Smooth muscle cell (in vitro differentiated cells): Measurements from ENCODE around the gene NBPF1. TPM values are rescaled to one million over a fixed set of nuclear protein-coding genes. Genes with fewer than 3 reads are reported as not detected.
"Not testable (repeated sequence)": the region's sequence is repeated elsewhere in the genome, so short reads cannot be mapped to it uniquely, and the experiment has no call there.

Source experiments
- DNase-seq: peaks from one replicate; lab custom pipeline; 2025; ENCODE audit not compliant: unreplicated experiment; lab: John Stamatoyannopoulos, UW
- H2AFZ ChIP-seq: fragments of 200-600 bp; sonication (generic); 2 replicates; pipeline ENCODE4 v1.6.0; 2016; ENCODE audit warnings: antibody characterized with exemption, low read depth, mild to moderate bottlenecking
- H3F3A ChIP-seq: fragments of 200-600 bp; sonication (generic); 2 replicates; pipeline ENCODE4 v1.6.0; 2017; ENCODE audit warnings: antibody characterized with exemption, low read depth
- H3K27ac ChIP-seq: fragments of 200-600 bp; sonication (generic); 2 replicates; pipeline ENCODE4 v1.5.1; 2016; ENCODE audit warnings: low read depth, mild to moderate bottlenecking
- H3K27me3 ChIP-seq: fragments of 200-600 bp; sonication (generic); 2 replicates; pipeline ENCODE4 v1.6.1; 2016; ENCODE audit warnings: low read depth, mild to moderate bottlenecking
- H3K36me3 ChIP-seq: fragments of 200-600 bp; sonication (generic); 2 replicates; pipeline ENCODE4 v1.5.1; 2016; ENCODE audit warnings: low read depth
- H3K4me1 ChIP-seq: fragments of 200-600 bp; sonication (generic); 2 replicates; pipeline ENCODE4 v1.5.1; 2016; ENCODE audit warnings: low read depth
- H3K4me2 ChIP-seq: fragments of 200-600 bp; sonication (generic); 2 replicates; pipeline ENCODE4 v1.6.0; 2016; ENCODE audit warnings: mild to moderate bottlenecking
- H3K4me3 ChIP-seq: fragments of 200-600 bp; sonication (generic); 2 replicates; pipeline ENCODE4 v1.5.1; 2016; ENCODE audit warnings: mild to moderate bottlenecking
- H3K79me2 ChIP-seq: fragments of 200-600 bp; sonication (generic); 2 replicates; pipeline ENCODE4 v1.6.0; 2016; ENCODE audit warnings: low read depth, mild to moderate bottlenecking
- H3K9ac ChIP-seq: fragments of 200-600 bp; sonication (generic); 2 replicates; pipeline ENCODE4 v1.6.0; 2016; ENCODE audit warnings: low read depth
- H3K9me3 ChIP-seq: fragments of 200-600 bp; sonication (generic); replicated peaks from 2 replicates; pipeline ENCODE4 v1.5.1; 2016; ENCODE audit warnings: low read depth
- H4K20me1 ChIP-seq: fragments of 200-600 bp; sonication (generic); 2 replicates; pipeline ENCODE4 v1.6.0; 2016; ENCODE audit warnings: low read depth
- CTCF ChIP-seq: fragments of 200-600 bp; sonication (generic); IDR thresholded peaks from 2 replicates; pipeline ENCODE4 v1.5.1; 2017; ENCODE audit warnings: borderline replicate concordance, mild to moderate bottlenecking, antibody characterized with exemption; ENCODE audit not compliant: insufficient read depth, poor library complexity, severe bottlenecking
- WGBS: methylation state at CpG from one replicate; pipeline ENCODE4 v1.1.7; 2016; ENCODE audit warnings: low lambda C conversion rate; 5-methylcytosine and 5-hydroxymethylcytosine counted together
- polyA plus RNA-seq: library from polyadenylated mRNA; unstranded; fragments of >200 nt; fragmentation: Nextera tagmentation; extraction: Ambion mirVana; gene quantifications from 2 replicates; pipeline ENCODE4 v1.2.1, GENCODE V29; 2016
- total RNA-seq: library from RNA; depleted of rRNA; stranded (reverse); fragments of >200 nt; gene quantifications from 2 replicates; pipeline ENCODE4 v1.2.3, GENCODE V29; 2014

NBPF1 gene
- total and polyA plus RNA-seq, 2 experiments from 2014 or later, result 18.1 to 28.7 TPM

- DNase-seq, result peak; percentile 96
- H3K79me2 ChIP-seq, result peaks cover 34% of the 10 kb centered on the region
- H3K9ac ChIP-seq, result peak overlapping the region; percentile 29
- WGBS, result 6% methylated on average over 31 of the region's 31 CpGs
- no peaks in the 10 kb centered on the region for H3K27me3 ChIP-seq
- peak overlapping the region; percentile 74 for H2AFZ ChIP-seq
- peaks cover 10% of the 10 kb centered on the region for H3F3A ChIP-seq
- no peak for TF ChIP-seq CTCF
- H3K4me2 ChIP-seq, result peak overlapping the region; percentile 87
- peak overlapping the region; percentile 65 for H3K4me3 ChIP-seq
- peaks cover 43% of the 10 kb centered on the region for H4K20me1 ChIP-seq
- H3K36me3 ChIP-seq, result no peaks in the 10 kb centered on the region
- H3K27ac ChIP-seq, result peak overlapping the region; percentile 43
- peaks cover 26% of the 10 kb centered on the region for H3K4me1 ChIP-seq
- H3K9me3 ChIP-seq, result no peaks in the 10 kb centered on the region
Measured at GRCh38 chr1:16612332-16613172, 812 bp downstream of the NBPF1 start.

- WGBS, result 90% methylated on average over 8 of the region's 8 CpGs
- H3K9ac ChIP-seq, result peak overlapping the region; percentile 29
- H4K20me1 ChIP-seq, result peaks cover 44% of the 10 kb centered on the region
- peak overlapping the region; percentile 65 for H3K4me3 ChIP-seq
- peaks cover 34% of the 10 kb centered on the region for H3K79me2 ChIP-seq
- H3K36me3 ChIP-seq, H3K9me3 ChIP-seq, H2AFZ ChIP-seq, H3K27me3 ChIP-seq, DNase-seq: not testable (repeated sequence)
- H3K27ac ChIP-seq, result peak overlapping the region; percentile 43
- peaks cover 10% of the 10 kb centered on the region for H3F3A ChIP-seq
- H3K4me1 ChIP-seq, result peaks cover 20% of the 10 kb centered on the region
- peak overlapping the region; percentile 87 for H3K4me2 ChIP-seq
Measured at GRCh38 chr1:16611981-16612331, 1.4 kb downstream of the NBPF1 start.

GRCh38 chr1:16611164-16611563, 2.2 kb downstream of the NBPF1 start:
- H3K79me2 ChIP-seq, result peaks cover 34% of the 10 kb centered on the region
- DNase-seq, result not testable (repeated sequence)

GRCh38 chr1:16610553-16610952, 2.8 kb downstream of the NBPF1 start:
- H3K9me3 ChIP-seq, DNase-seq, H3K36me3 ChIP-seq, H3K27me3 ChIP-seq, H2AFZ ChIP-seq, H3K27ac ChIP-seq, H3K4me2 ChIP-seq, H3K9ac ChIP-seq, H3K4me3 ChIP-seq: not testable (repeated sequence)
- WGBS, result 95% methylated on average over 5 of the region's 5 CpGs
- peaks cover 15% of the 10 kb centered on the region for H3K4me1 ChIP-seq
- peaks cover 44% of the 10 kb centered on the region for H4K20me1 ChIP-seq
- H3F3A ChIP-seq, result peaks cover 10% of the 10 kb centered on the region
- peaks cover 34% of the 10 kb centered on the region for H3K79me2 ChIP-seq

More at GRCh38 chr1:16611164-16611563, 2.2 kb downstream of the NBPF1 start:
- not testable (repeated sequence) for H3K9ac ChIP-seq, H3K36me3 ChIP-seq, H3K27me3 ChIP-seq, H2AFZ ChIP-seq, H3K27ac ChIP-seq, H3K4me3 ChIP-seq, H3K4me2 ChIP-seq, H3K9me3 ChIP-seq
- Histone ChIP-seq H3K4me1 (peaks cover 15% of the 10 kb centered on the region), H3F3A (peaks cover 10% of the 10 kb centered on the region), H4K20me1 (peaks cover 44% of the 10 kb centered on the region)
- 94% methylated on average over 4 of the region's 4 CpGs for WGBS

- H4K20me1 ChIP-seq, result peaks cover 44% of the 10 kb centered on the region
- 86% methylated on average over 4 of the region's 4 CpGs for WGBS
- not testable (repeated sequence) for H3K4me3 ChIP-seq, H3K9ac ChIP-seq, H3K9me3 ChIP-seq, H3K27ac ChIP-seq, DNase-seq, H2AFZ ChIP-seq, H3K4me2 ChIP-seq, H3K36me3 ChIP-seq, H3K27me3 ChIP-seq
- peaks cover 14% of the 10 kb centered on the region for H3F3A ChIP-seq
- H3K79me2 ChIP-seq, result peaks cover 34% of the 10 kb centered on the region
- peaks cover 15% of the 10 kb centered on the region for H3K4me1 ChIP-seq
Measured at GRCh38 chr1:16609761-16610160, 3.6 kb downstream of the NBPF1 start.
